H54 (cell line): Measurements from ENCODE around the gene RRP36.

Source experiments
- DNase-seq: peaks from one replicate; pipeline ENCODE4 v3.0.0; 2011; ENCODE audit warnings: low spot score, mixed read lengths; ENCODE audit not compliant: insufficient read length
- FAIRE-seq: peaks from 3 replicates; lab custom pipeline; 2011; peaks lifted over from hg19 to GRCh38; lab: Jason Lieb, UNC
- POLR2A ChIP-seq: IDR thresholded peaks from 2 replicates; pipeline ENCODE4 v1.6.1; 2011; ENCODE audit warnings: low read depth, mild to moderate bottlenecking, low read length

Gene RRP36

GRCh38 chr6:43058531-43058930 is 37.1 kb downstream of the RRP36 start:
- no peak for TF ChIP-seq POLR2A
- DNase-seq (no peak), FAIRE-seq (no peak)

GRCh38 chr6:43059168-43060033 is 38.0 kb downstream of the RRP36 start, which contains the start of the genes KLC4 and MRPL2:
Gene KLC4, plus strand, starts transcription at chr6:43059631. Its CDS starts 1,705 bp downstream, at chr6:43061336.
Gene MRPL2, minus strand, starts transcription at chr6:43059434. Its CDS starts 53 bp downstream, at chr6:43059381.
- FAIRE-seq (peak; percentile 50), DNase-seq (peak; percentile 98)
- TF ChIP-seq POLR2A, result peak; percentile 86

GRCh38 chr6:43060034-43060754 is 38.8 kb downstream of the RRP36 start:
- peak; percentile 36 for DNase-seq
- FAIRE-seq, result no peak
- no peak; the same call in 1 of the 2 replicates for TF ChIP-seq POLR2A

GRCh38 chr6:43060755-43061633 is 39.6 kb downstream of the RRP36 start:
- DNase-seq (no peak), FAIRE-seq (no peak)
- no peak for TF ChIP-seq POLR2A

GRCh38 chr6:43061861-43062260 is 40.4 kb downstream of the RRP36 start:
- no peak for FAIRE-seq
- TF ChIP-seq POLR2A, result no peak
- DNase-seq, result peak; percentile 49

GRCh38 chr6:43062818-43063217 is 41.4 kb downstream of the RRP36 start:
- no peak for DNase-seq
- TF ChIP-seq POLR2A, result no peak
- no peak for FAIRE-seq

- DNase-seq (peak; percentile 75), FAIRE-seq (no peak)
- no peak for TF ChIP-seq POLR2A
These were observed 48.7 kb downstream of the RRP36 start for GRCh38 chr6:43070028-43070632.

GRCh38 chr6:43074847-43075669 is 53.6 kb downstream of the RRP36 start:
- DNase-seq (no peak), FAIRE-seq (no peak)
- TF ChIP-seq POLR2A, result no peak

GRCh38 chr6:43075670-43076463 is 54.4 kb downstream of the RRP36 start, which contains the start of gene PTK7:
Gene PTK7, plus strand, starts transcription at chr6:43076314. Its CDS starts 175 bp downstream, at chr6:43076489.
- peak; percentile 59 for TF ChIP-seq POLR2A
- DNase-seq (peak; percentile 47), FAIRE-seq (no peak)

- no peak for TF ChIP-seq POLR2A
- peak; percentile 37 for DNase-seq
- FAIRE-seq, result no peak
These were observed 55.3 kb downstream of the RRP36 start for GRCh38 chr6:43076464-43077332.
